Skin of body (tissue), 2 donors: ENCODE data around the gene TTI1. TPM values are rescaled to one million over a fixed set of nuclear protein-coding genes. Genes with fewer than 3 reads are reported as not detected.
"Not testable (repeated sequence)": the region's sequence is repeated elsewhere in the genome, so short reads cannot be mapped to it uniquely, and the experiment has no call there.

ENCODE experiments used
- DNase-seq: peaks from one replicate; lab custom pipeline; 2025; lab: John Stamatoyannopoulos, UW
- total RNA-seq: library from RNA; depleted of rRNA; stranded (reverse); fragments of >200 nt; gene quantifications from one replicate; pipeline ENCODE4 v1.2.3, GENCODE V29; 2014

The TTI1 gene
- total RNA-seq, 1 donor from 2014 or later: 23.8 TPM

- no peak for DNase-seq
Observed at GRCh38 chr20:38012332-38012731, 20.9 kb downstream of the TTI1 start.

GRCh38 chr20:38011696-38012095 lies 21.6 kb downstream of the TTI1 start:
- no peak for DNase-seq

GRCh38 chr20:38009416-38009815 lies 23.8 kb downstream of the TTI1 start:
- DNase-seq: not testable (repeated sequence)

- no peak for DNase-seq
Observed at GRCh38 chr20:38008233-38008944, 24.9 kb downstream of the TTI1 start.

GRCh38 chr20:38007526-38007925 lies 25.7 kb downstream of the TTI1 start:
- DNase-seq: no peak

GRCh38 chr20:38005903-38006302 lies 27.4 kb downstream of the TTI1 start:
- no peak for DNase-seq

- no peak for DNase-seq
Observed at GRCh38 chr20:38004416-38004815, 28.8 kb downstream of the TTI1 start.

GRCh38 chr20:38002422-38002821 lies 30.8 kb downstream of the TTI1 start:
- no peak for DNase-seq

GRCh38 chr20:38001981-38002380 lies 31.3 kb downstream of the TTI1 start:
- DNase-seq: no peak

GRCh38 chr20:38001173-38001875 lies 31.9 kb downstream of the TTI1 start:
- DNase-seq: no peak

GRCh38 chr20:38000293-38000692 lies 33.0 kb downstream of the TTI1 start:
- DNase-seq: no peak

- no peak for DNase-seq
Observed at GRCh38 chr20:37999526-38000263, 33.6 kb downstream of the TTI1 start.

GRCh38 chr20:37997516-37997915 lies 35.7 kb downstream of the TTI1 start:
- no peak for DNase-seq

GRCh38 chr20:37995856-37996605 lies 37.2 kb downstream of the TTI1 start:
- DNase-seq: no peak

GRCh38 chr20:37994512-37994911 lies 38.7 kb downstream of the TTI1 start:
- no peak for DNase-seq

GRCh38 chr20:37992802-37993409 lies 40.4 kb downstream of the TTI1 start:
- peak; percentile 74 for DNase-seq

GRCh38 chr20:37991908-37992307 lies 41.3 kb downstream of the TTI1 start:
- no peak for DNase-seq

- DNase-seq: no peak
Observed at GRCh38 chr20:37991157-37991866, 41.9 kb downstream of the TTI1 start.

GRCh38 chr20:37990571-37991151 lies 42.6 kb downstream of the TTI1 start:
- no peak for DNase-seq
